GM21423 (cell line): ENCODE measurements around the gene MIEF1.
"Not testable (repeated sequence)": the region's sequence is repeated elsewhere in the genome, so short reads cannot be mapped to it uniquely, and the experiment has no call there.

Experiments used
- ATAC-seq: cut with Tn5 transposase; IDR thresholded peaks from one replicate; pipeline ENCODE4 v1.9.1; 2021; ENCODE audit warnings: mild to moderate bottlenecking, moderate library complexity; ENCODE audit not compliant: unreplicated experiment

The MIEF1 gene

DNA sequence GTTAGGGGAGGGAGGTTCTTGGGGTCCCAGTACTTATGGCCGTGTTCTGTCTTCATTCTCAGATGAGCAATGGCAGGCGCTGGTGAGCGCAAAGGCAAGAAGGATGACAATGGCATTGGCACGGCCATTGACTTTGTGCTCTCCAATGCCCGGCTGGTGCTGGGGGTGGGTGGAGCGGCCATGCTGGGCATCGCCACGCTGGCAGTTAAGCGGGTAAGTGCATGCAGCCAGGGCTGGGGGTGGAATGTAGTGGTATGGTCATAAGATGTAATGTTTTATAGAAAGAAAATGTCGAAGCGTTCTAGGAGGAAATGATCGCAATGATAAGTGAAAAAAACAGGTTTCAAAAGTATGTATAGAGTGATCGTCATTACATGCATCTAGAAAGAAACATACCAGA is 9.1 kb downstream of the MIEF1 start:
- ATAC-seq: no peak

DNA sequence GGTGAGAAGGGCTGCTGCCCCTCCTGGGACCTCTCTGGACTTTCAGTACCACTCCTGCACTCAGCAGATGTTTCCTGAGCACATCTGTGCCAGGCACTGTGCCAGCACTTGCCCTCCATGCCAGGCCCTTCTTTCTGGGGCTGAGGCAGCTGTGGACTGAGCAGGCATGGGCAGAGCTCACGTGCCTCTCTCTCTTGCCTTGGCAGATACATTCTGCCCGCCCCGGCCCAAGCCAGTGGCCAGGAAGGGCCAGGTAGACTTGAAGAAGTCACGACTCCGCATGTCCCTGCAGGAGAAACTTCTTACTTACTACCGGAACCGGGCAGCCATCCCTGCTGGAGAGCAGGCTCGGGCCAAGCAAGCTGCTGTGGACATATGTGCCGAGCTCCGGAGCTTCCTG is 9.9 kb downstream of the MIEF1 start:
- no peak for ATAC-seq

DNA sequence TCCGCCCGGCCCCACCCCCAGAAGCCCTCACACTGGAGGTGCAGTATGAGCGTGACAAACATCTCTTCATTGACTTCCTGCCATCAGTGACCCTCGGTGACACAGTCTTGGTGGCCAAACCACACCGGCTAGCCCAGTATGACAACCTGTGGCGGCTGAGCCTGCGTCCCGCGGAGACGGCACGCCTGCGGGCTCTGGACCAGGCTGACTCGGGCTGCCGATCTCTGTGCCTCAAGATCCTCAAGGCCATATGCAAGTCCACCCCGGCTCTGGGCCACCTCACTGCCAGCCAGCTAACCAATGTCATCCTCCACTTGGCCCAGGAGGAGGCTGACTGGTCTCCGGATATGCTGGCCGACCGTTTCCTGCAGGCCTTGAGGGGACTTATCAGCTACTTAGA is 11.7 kb downstream of the MIEF1 start:
- ATAC-seq: no peak

DNA sequence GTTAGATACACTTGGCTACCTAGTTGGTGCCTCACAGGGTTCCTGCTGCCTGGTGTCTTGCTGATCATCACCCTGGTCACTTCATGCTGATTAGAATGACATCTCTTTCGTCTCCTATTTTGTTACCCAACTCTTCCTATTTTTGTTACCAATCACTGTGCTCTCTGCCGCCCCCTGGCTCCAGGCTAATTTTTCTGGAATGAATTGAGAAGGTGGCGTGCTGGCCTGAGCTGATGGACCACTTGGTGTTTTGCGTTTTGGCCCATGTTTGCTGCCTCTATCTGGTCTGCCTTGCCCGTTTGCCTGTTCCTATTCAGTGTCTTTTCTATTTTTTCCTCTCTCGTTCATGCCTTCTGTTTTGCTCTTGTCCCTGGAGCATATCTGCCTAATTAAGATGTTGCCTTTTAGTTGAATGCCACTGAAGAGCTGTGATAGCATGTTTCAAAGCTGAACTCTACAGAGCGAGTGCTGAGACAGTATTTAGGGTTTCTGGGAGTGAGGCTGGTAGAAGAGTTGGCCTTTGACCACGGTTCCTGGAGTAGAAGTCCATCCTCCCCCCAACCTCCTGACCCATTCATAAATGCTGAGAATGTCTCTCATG is 12.4 kb downstream of the MIEF1 start:
- ATAC-seq: no peak

DNA sequence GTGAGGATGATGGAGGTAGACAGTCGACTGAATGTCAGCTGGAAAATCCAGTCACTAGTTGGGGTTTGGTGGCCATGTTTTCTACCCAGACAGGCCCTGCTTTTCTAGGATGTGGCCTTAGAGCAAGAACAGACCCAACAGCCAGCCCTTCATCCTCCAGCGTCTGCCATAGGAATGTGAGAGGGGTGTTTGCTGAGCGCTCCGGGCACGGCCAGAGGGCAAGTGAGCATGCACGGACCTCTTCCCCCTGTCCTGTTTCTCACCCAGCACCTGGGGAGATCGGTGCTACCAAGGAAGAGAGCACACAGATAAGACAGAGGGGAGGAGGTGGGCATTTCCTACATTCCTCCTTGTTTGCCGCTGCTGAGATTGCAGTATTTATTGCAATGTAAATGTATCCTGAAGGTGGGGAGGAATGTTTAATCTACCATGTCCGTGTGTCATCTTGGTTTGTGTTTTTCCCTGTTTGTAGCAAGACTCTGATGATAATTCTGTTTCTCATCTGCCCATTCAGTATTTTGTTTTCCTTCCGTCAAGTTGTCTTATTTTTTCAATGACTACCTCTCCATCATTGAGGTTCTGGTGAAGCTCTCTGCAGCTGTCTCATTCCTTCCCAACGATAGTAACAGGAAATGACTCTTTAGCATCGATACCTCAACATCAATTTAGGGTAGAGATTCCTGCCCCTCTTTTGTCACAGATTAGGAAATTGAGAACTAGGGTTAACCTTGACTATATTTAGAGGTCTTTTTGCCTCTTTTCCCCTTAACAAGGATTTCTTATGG is 13.4 kb downstream of the MIEF1 start:
- no peak for ATAC-seq

DNA sequence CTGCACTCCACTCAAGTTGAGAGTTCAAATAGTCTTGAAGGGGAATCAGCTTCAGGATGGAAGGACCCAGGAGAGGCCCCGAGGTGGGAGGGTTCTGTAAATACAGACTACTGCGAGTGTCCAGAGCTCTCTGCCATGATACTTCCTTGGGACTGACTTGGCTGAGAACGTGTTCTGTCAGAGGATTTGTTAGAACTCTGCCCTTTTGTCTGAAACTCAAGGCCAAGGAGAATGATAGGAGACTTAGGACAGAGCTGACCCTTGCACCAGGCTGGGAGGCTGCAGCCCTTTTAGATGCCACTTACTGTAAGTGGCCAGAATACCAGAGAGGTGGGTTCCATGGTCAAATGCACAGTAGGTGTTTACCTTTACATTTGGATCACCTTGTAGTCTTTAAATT is 15.4 kb downstream of the MIEF1 start:
- ATAC-seq: no peak

DNA sequence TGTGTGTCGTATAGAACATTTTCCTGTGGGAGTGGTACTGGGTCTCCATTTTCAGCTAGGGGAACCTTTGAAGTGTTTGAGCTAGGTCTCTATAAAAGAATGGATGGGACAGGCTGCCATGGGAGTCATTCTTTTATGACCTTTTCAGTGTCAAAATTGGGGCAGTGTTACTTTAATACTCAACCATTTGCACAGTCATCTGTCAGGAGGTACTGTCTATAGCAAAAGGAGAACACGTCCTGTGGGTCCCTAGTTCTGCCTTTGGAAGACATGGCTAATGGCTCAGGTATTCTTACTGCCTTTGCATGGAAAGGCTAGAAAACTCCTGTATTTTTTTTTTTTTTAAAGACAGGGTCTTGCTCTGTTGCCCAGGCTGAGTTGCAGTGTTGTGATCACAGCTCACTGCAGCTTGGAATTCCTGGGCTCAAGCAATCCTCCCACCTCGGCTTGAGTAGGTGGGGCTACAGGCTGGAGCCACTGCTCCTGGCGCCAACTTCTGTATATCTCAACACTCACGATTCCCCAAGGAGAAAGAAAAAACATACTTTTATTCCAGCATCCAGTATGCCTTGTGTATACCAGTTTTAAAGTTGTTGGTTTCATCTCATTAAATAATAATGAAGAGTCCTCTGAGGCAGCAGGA is 16.2 kb downstream of the MIEF1 start:
- ATAC-seq: no peak

DNA sequence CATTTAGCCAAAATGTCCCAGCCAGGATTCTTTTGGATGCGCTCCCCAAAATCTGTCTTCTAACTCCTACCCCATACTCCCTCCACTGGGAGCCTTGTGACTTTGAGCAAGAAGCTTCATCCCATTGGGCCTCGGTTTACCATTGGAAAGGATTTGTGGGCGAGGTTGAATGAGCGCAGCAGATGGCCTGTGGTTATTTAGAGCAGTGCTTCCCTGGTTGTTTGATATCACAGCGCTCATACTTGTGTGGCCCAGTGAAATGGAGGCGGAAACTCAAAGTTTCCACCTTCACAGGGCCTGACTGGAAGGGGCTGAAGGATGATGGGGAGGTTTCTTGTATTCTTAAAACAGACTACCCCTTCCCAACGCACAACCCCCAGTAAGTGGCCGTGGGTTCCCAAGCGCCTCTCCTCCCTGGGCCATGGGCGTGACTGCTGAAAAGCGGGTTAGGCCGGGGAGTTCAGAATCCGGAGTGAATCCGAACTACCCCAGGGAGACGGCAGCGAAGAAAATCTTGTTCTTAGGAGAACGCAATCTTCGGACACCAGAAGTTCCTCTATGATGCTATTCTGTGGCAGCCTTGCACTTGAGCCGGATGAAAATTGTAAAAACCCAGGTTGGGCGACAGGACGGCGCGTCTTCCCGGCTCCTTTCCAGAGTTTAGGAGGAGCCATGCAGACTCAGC is 17.0 kb downstream of the MIEF1 start:
- no peak for ATAC-seq

DNA sequence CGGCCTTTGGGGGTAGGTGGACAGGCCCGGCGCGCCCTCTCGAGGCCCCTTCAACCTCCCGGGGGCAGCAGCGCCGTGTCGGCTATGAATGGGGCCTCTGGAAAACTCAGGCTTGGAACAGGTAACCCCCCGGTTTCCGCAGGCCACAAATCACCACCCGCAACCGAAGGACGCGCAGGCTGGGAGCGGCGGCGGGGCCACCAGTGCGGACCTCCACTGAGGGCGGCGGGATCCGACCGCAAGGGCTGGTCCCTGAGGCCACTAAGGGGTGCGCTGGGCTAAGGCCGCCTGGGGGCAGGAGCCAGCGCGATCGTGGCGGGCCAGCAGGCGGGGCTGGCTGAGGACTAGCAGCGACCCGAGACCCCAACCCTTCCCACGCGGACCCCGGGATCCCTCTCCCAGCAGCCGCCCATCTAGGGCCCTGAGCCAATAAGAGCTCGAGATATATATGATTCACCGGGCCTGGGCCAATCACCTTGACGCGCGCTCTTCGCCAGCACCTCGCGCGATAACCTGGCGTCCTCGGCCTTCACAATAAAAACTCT is 17.7 kb downstream of the MIEF1 start:
- ATAC-seq: peak; percentile 80

DNA sequence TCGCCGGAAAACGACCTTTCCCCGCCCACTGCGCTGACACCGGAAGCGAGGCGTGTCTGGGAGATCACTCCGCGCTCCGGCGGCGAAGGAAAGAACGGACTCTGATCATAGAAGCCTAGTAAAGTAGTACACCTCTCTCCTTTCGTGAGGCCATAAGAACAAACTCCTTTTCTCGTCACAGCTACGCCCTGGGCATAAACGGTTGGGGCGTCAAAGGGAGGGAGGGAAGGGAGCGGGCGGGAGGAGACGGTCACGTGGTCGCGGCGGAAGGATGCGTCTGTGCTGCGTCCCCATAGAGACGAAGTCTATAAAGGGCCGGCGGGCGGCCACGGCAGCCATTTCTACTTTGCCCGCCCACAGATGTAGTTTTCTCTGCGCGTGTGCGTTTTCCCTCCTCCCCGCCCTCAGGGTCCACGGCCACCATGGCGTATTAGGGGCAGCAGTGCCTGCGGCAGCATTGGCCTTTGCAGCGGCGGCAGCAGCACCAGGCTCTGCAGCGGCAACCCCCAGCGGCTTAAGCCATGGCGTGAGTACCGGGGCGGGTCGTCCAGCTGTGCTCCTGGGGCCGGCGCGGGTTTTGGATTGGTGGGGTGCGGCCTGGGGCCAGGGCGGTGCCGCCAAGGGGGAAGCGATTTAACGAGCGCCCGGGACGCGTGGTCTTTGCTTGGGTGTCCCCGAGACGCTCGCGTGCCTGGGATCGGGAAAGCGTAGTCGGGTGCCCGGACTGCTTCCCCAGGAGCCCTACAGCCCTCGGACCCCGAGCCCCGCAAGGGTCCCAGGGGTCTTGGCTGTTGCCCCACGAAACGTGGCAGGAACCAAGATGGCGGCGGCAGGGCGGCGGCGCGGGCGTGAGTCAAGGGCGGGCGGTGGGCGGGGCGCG is 18.4 kb downstream of the MIEF1 start, which contains the start of gene ATF4:
Gene ATF4 (plus strand): TSS at position 337 of the 880 bp plus-strand sequence. CDS start 884 bp downstream, outside the sequence.
- peak; percentile 36 for ATAC-seq

DNA sequence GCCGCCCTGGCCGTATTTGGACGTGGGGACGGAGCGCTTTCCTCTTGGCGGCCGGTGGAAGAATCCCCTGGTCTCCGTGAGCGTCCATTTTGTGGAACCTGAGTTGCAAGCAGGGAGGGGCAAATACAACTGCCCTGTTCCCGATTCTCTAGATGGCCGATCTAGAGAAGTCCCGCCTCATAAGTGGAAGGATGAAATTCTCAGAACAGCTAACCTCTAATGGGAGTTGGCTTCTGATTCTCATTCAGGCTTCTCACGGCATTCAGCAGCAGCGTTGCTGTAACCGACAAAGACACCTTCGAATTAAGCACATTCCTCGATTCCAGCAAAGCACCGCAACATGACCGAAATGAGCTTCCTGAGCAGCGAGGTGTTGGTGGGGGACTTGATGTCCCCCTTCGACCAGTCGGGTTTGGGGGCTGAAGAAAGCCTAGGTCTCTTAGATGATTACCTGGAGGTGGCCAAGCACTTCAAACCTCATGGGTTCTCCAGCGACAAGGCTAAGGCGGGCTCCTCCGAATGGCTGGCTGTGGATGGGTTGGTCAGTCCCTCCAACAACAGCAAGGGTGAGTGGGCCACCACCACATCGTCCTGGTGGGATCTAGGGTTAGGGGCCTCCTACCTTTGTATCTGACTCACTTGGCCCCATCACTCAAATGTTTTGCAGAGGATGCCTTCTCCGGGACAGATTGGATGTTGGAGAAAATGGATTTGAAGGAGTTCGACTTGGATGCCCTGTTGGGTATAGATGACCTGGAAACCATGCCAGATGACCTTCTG is 19.2 kb downstream of the MIEF1 start:
- peak; percentile 12 for ATAC-seq

DNA sequence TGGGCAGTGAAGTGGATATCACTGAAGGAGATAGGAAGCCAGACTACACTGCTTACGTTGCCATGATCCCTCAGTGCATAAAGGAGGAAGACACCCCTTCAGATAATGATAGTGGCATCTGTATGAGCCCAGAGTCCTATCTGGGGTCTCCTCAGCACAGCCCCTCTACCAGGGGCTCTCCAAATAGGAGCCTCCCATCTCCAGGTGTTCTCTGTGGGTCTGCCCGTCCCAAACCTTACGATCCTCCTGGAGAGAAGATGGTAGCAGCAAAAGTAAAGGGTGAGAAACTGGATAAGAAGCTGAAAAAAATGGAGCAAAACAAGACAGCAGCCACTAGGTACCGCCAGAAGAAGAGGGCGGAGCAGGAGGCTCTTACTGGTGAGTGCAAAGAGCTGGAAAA is 20.0 kb downstream of the MIEF1 start:
- ATAC-seq: not testable (repeated sequence)

DNA sequence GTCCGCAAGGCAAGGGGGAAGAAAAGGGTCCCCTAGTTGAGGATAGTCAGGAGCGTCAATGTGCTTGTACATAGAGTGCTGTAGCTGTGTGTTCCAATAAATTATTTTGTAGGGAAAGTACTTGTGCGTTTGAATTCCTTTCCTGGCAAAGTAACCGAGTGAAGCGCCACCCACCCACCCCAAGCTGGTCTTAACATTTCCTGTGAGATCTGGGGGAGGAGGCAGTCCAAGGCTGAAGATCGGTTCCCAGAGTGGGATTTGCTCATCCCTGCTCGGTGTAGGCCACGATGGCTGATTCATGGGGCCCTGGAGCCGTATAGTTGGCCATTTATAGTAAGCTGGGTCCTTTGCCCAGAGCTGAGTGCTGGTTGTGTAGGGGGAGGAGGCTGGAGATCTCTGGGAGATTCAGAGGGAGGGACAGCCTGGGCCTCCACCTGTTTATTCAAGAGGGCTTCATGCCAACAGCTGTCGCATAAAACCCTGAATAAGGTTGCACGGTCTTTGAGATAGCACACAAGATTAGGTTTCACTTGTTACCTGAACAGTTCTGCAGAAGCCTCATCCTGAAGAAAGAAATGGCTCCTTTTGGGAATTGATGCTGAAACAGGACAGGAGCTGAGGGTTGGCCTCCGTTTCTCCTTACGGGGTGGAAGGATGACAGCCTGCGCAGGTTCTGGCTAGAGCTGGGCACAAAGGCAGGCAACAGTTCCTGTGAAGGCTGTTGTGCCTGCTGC is 20.6 kb downstream of the MIEF1 start:
- ATAC-seq: no peak

DNA sequence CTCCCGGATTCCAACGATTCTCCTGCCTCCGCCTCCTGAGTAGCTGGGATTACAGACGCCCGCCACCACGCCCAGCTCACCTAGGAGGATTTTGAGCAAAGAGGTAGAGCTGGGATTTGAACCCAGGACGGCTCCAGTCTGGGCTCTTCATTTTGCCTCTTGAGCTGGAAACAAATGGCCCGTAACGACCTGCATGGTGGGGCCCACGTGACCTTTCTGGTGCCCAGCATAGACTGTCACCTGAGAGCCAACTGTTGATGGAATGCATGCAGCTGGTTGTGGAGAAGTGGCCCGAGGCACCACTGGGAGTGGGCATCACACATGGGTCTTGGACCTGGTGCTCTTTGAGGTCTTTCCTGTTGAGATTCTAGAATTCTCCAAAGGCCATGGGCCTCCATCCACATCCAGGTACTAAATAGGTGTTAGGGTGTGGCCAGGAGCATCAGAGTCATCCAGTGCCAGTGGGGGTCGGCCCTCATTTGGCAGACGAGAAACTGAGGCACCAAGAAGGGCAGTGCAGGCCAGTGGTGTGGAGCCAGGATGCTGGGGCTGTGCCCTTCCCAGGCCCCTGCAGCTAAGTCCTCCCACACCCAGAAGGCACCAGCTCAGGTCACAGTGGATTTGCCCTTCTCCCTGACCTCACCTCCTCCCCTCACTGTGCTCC is 22.1 kb downstream of the MIEF1 start:
- no peak for ATAC-seq

DNA sequence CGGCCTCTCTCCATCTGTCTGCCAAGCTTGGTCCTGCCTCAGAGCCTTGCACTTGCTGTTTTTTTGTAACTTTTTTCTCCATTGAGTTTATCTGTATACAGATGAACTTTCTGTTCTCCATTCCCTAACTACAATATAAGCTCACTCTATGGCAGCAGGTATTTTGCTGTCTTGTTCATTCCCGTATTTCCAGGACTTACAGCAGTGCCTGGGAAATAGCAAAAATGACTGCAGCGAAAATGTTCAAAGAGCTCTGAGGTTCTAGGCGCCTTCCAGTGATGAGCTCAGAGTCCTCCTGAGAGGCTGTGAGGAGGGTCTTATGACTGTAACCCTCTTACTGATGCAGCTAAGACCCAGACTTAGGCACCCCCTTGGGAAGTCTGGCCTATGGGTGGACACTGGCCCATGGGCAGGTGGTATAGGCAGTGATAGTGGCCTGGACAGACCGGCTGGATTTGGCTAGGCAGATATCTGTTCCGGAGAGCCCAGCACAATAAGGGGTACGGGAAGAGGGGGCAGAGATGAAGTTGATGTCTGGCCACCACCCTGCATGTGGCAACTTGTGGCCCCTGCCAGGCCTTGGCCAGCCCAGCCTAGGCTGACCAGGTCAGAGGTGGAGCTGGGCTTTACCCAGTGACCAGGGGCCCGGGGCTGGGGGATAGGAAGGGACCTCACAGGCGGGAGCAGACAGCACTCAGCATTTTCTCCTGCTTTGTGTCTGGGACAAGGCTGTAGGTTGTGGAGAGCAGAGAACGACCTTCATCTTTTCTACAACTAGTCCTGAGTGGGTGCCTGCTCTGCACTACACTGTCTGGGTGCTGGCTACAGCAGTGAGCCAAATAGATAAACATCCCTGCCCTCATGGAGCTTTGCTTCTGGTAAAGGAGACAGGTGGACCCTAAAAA is 22.9 kb downstream of the MIEF1 start:
- ATAC-seq: no peak

DNA sequence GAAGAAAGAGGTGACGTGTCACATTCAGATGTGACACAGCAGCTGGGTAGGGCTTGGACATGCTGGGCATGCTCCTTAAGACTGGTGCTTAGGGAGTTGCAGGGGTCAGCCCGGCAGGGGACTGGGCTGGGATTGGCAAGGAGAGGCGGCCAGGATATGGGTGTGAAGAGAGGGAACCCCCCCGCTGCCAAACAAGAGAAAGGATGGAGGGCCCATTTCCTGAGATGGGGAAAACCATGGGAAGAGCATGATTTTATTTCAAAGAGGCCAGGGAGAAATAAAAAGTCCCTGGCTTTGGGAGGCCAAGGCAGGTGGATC is 23.5 kb downstream of the MIEF1 start:
- ATAC-seq: no peak

DNA sequence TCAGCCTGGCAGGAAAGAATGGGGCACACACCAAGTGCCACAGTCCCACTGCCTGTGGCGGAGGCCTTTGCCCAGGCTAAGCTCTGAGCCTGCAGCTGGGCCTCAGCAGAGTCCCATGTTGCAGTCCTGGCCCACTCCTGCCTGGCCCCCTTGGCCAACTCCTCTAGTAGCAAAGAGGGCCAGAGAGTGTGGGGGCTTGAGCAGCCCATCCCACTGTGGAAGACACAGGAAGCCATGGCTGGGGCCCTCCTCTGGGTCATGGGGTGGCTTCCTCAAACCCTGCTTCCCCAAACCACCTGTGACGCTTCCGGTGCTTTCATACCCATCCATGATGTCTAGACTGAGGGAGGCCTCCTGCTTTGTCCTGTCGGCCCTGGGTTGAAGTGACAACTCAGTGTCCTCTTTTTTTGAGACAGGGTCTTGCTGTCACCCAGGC is 24.7 kb downstream of the MIEF1 start:
- ATAC-seq: no peak
